ENCODE measurements around the gene POLR1A. TPM values are rescaled to one million over a fixed set of nuclear protein-coding genes. Genes with fewer than 3 reads are reported as not detected.

The POLR1A gene
- total and polyA plus RNA-seq, 4 donors: 3.2 to 12.3 (median 6.1) TPM

GRCh38 chr2:86118130-86118529 lies 12.4 kb upstream of the POLR1A start:
- WGBS: 94% methylated on average over 2 of the region's 2 CpGs
- no peaks in the 10 kb centered on the region for H3K27me3 ChIP-seq (ENCODE audit: control insufficient read depth in 4 of 4, insufficient read depth in 4 of 4, low read length in 3 of 4)
- no peak overlapping the region for H3K4me3 ChIP-seq (ENCODE audit: low read depth in 1 of 3, low read length in 3 of 3)
- no peaks in the 10 kb centered on the region for H3K9me3 ChIP-seq (ENCODE audit: control insufficient read depth in 4 of 4, low read length in 3 of 4)
- no peaks in the 10 kb centered on the region for H3K4me1 ChIP-seq (ENCODE audit: control insufficient read depth in 4 of 4, insufficient read depth in 4 of 4, low read length in 3 of 4)
- no peak for DNase-seq (ENCODE audit: low spot score)
- TF ChIP-seq FOXA1 (IDR thresholded peaks at IDR 0.05) (no peak), NR2F2 (IDR thresholded peaks at IDR 0.05) (no peak), JUND (IDR thresholded peaks at IDR 0.05) (no peak), REST (IDR thresholded peaks at IDR 0.05) (no peak), HNF4G (IDR thresholded peaks at IDR 0.05) (no peak), RXRA (IDR thresholded peaks at IDR 0.05) (no peak), ATF3 (IDR thresholded peaks at IDR 0.05) (no peak), EGR1 (IDR thresholded peaks at IDR 0.05; ENCODE audit: low read depth in 2 of 2) (no peak), ZBTB33 (IDR thresholded peaks at IDR 0.05) (no peak), GABPA (IDR thresholded peaks at IDR 0.05 in 1 of 2, conservative IDR thresholded peaks at IDR 0.05 in 1 of 2) (no peak), YY1 (IDR thresholded peaks at IDR 0.05) (no peak), FOXA2 (IDR thresholded peaks at IDR 0.05) (no peak), CTCF (IDR thresholded peaks at IDR 0.05; ENCODE audit: low read depth, low read length, missing input control) (no peak), SP1 (IDR thresholded peaks at IDR 0.05) (no peak), HNF4A (conservative IDR thresholded peaks at IDR 0.05) (no peak), TAF1 (conservative IDR thresholded peaks at IDR 0.05) (no peak), RAD21 (IDR thresholded peaks at IDR 0.05) (no peak)
- TF ChIP-seq, protein P1, sequence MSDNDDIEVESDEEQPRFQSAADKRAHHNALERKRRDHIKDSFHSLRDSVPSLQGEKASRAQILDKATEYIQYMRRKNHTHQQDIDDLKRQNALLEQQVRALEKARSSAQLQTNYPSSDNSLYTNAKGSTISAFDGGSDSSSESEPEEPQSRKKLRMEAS (IDR thresholded peaks at IDR 0.05): no peak
- peaks cover 12 to 91% (median 77%) of the 10 kb centered on the region in 4 donors for H3K36me3 ChIP-seq (ENCODE audit: control insufficient read depth in 4 of 4, insufficient read depth in 3 of 4, low read depth in 1 of 4, low read length in 3 of 4)
- no peak overlapping the region for H3K27ac ChIP-seq (ENCODE audit: low read depth in 1 of 2, low read length in 2 of 2)
- no peak overlapping the region for H3K9ac ChIP-seq (ENCODE audit: low read depth in 1 of 2, low read length in 2 of 2)
